WTC11 (cell line): Measurements from ENCODE around the gene MCF2L. TPM values are rescaled to one million over a fixed set of nuclear protein-coding genes. Genes with fewer than 3 reads are reported as not detected.

Source experiments
- ATAC-seq: fragments of 200-7000 bp; cut with Tn5 transposase; 2 replicates; pipeline ENCODE4 v1.10.0; 2021; ENCODE audit warnings: mild to moderate bottlenecking, moderate library complexity
- CTCF ChIA-PET: fragments of 300-600 bp; sonication (Branson Sonifier 250); formaldehyde crosslinking; loops from one replicate; lab custom pipeline; 2021; ENCODE audit warnings: antibody characterized with exemption; lab: Charles Lee
- POLR2A ChIA-PET: fragments of 350-600 bp; sonication (Branson Sonifier 250); formaldehyde crosslinking; loops from one replicate; lab custom pipeline; 2021; ENCODE audit warnings: antibody characterized with exemption; lab: Charles Lee
- DNase-seq: peaks from one replicate; pipeline ENCODE4 v3.0.0; 2021; ENCODE audit warnings: low spot score
- H3K27ac Mint-ChIP-seq: 2 replicates; pipeline ENCODE4 v1.8.0; 2021; ENCODE audit warnings: mixed read lengths
- H3K27me3 Mint-ChIP-seq: 2 replicates; pipeline ENCODE4 v1.8.0; 2021; ENCODE audit warnings: low read depth, mild to moderate bottlenecking, moderate library complexity, mixed read lengths
- H3K36me3 Mint-ChIP-seq: 2 replicates; pipeline ENCODE4 v1.8.0; 2021; ENCODE audit warnings: mixed read lengths
- H3K4me1 Mint-ChIP-seq: 2 replicates; pipeline ENCODE4 v1.8.0; 2022; ENCODE audit warnings: mixed read lengths
- H3K4me3 Mint-ChIP-seq: 2 replicates; pipeline ENCODE4 v1.8.0; 2021; ENCODE audit warnings: mild to moderate bottlenecking, moderate library complexity, mixed read lengths
- H3K9me3 Mint-ChIP-seq: 2 replicates; pipeline ENCODE4 v1.8.0; 2021; ENCODE audit warnings: mixed read lengths
- ATF1 ChIP-seq: sonication (generic); formaldehyde crosslinking; IDR thresholded peaks from 2 replicates; pipeline ENCODE4 v1.8.1; 2023; ENCODE audit warnings: mild to moderate bottlenecking, moderate library complexity, missing genetic modification reagents
- ELF4 ChIP-seq: sonication (generic); formaldehyde crosslinking; IDR thresholded peaks from 2 replicates; pipeline ENCODE4 v1.8.1; 2022; ENCODE audit warnings: low read depth, mild to moderate bottlenecking, moderate library complexity, missing genetic modification reagents
- FOXJ3 ChIP-seq: sonication (generic); formaldehyde crosslinking; IDR thresholded peaks from 2 replicates; pipeline ENCODE4 v1.9.0; 2021; ENCODE audit warnings: missing genetic modification reagents, mild to moderate bottlenecking, borderline replicate concordance
- GRHL2 ChIP-seq: fragments of 250-450 bp; sonication (Bioruptor Pico); IDR thresholded peaks from 2 replicates; pipeline ENCODE4 v1.8.0; 2022; ENCODE audit warnings: mild to moderate bottlenecking, moderate library complexity; ENCODE audit not compliant: insufficient replicate concordance, severe bottlenecking
- HMGXB4 ChIP-seq: sonication (generic); formaldehyde crosslinking; IDR thresholded peaks from 2 replicates; pipeline ENCODE4 v1.8.1; 2023; ENCODE audit warnings: mild to moderate bottlenecking, moderate library complexity, missing genetic modification reagents
- JUN ChIP-seq: sonication (generic); formaldehyde crosslinking; IDR thresholded peaks from 2 replicates; pipeline ENCODE4 v1.8.0; 2023; ENCODE audit warnings: mild to moderate bottlenecking, missing genetic modification reagents
- SOX15 ChIP-seq: fragments of 250-450 bp; sonication (Bioruptor Pico); IDR thresholded peaks from 2 replicates; pipeline ENCODE4 v1.9.0; 2021; ENCODE audit warnings: mild to moderate bottlenecking
- TCF7 ChIP-seq: sonication (generic); formaldehyde crosslinking; IDR thresholded peaks from 2 replicates; pipeline ENCODE4 v1.8.0; 2022; ENCODE audit warnings: mild to moderate bottlenecking, low read depth, missing genetic modification reagents, moderate library complexity
- TEAD1 ChIP-seq: sonication (generic); formaldehyde crosslinking; IDR thresholded peaks from 2 replicates; pipeline ENCODE4 v1.8.0; 2022; ENCODE audit warnings: mild to moderate bottlenecking, missing genetic modification reagents
- TEAD4 ChIP-seq: sonication (generic); formaldehyde crosslinking; IDR thresholded peaks from 2 replicates; pipeline ENCODE4 v1.8.0; 2022; ENCODE audit warnings: mild to moderate bottlenecking, missing genetic modification reagents
- ZNF138 ChIP-seq: sonication (generic); formaldehyde crosslinking; conservative IDR thresholded peaks from 2 replicates; pipeline ENCODE4 v1.8.1; 2022; ENCODE audit warnings: mild to moderate bottlenecking, moderate library complexity, missing genetic modification reagents
- ZNF317 ChIP-seq: sonication (generic); formaldehyde crosslinking; IDR thresholded peaks from 2 replicates; pipeline ENCODE4 v1.8.1; 2023; ENCODE audit warnings: low read depth, mild to moderate bottlenecking, moderate library complexity, missing genetic modification reagents, borderline replicate concordance
- ZNF416 ChIP-seq: fragments of 250-450 bp; sonication (Bioruptor Pico); IDR thresholded peaks from 2 replicates; pipeline ENCODE4 v1.9.0; 2021; ENCODE audit warnings: mild to moderate bottlenecking, inconsistent platforms
- ZNF423 ChIP-seq: fragments of 250-450 bp; sonication (Bioruptor Pico); IDR thresholded peaks from 2 replicates; pipeline ENCODE4 v2.1.2; 2022; ENCODE audit warnings: mild to moderate bottlenecking, moderate library complexity
- total RNA-seq: library from RNA; stranded (reverse); gene quantifications from 3 replicates; pipeline ENCODE4 v1.2.3, GENCODE V29; 2021
- TF ChIP-seq, protein P1 (sequence below): sonication (generic); formaldehyde crosslinking; IDR thresholded peaks from 2 replicates; pipeline ENCODE4 v1.8.1; 2022; ENCODE audit warnings: mild to moderate bottlenecking, moderate library complexity, missing genetic modification reagents
- TF ChIP-seq, protein P2 (sequence below): fragments of 250-450 bp; sonication (Bioruptor Pico); IDR thresholded peaks from 2 replicates; pipeline ENCODE4 v1.9.0; 2021; ENCODE audit warnings: mild to moderate bottlenecking
- TF ChIP-seq, protein P3 (sequence below): fragments of 250-450 bp; sonication (Bioruptor Pico); IDR thresholded peaks from 2 replicates; pipeline ENCODE4 v1.8.0; 2021; ENCODE audit warnings: mild to moderate bottlenecking
- TF ChIP-seq, protein P4 (sequence below): sonication (generic); formaldehyde crosslinking; IDR thresholded peaks from 2 replicates; pipeline ENCODE4 v1.8.1; 2022; ENCODE audit warnings: missing genetic modification reagents, borderline replicate concordance
- TF ChIP-seq, protein P5 (sequence below): sonication (generic); formaldehyde crosslinking; IDR thresholded peaks from 2 replicates; pipeline ENCODE4 v1.8.1; 2023; ENCODE audit warnings: mild to moderate bottlenecking, missing genetic modification reagents, moderate library complexity

Gene MCF2L
- total RNA-seq, 1 experiment from 2014 or later, result 34.8 TPM

DNA sequence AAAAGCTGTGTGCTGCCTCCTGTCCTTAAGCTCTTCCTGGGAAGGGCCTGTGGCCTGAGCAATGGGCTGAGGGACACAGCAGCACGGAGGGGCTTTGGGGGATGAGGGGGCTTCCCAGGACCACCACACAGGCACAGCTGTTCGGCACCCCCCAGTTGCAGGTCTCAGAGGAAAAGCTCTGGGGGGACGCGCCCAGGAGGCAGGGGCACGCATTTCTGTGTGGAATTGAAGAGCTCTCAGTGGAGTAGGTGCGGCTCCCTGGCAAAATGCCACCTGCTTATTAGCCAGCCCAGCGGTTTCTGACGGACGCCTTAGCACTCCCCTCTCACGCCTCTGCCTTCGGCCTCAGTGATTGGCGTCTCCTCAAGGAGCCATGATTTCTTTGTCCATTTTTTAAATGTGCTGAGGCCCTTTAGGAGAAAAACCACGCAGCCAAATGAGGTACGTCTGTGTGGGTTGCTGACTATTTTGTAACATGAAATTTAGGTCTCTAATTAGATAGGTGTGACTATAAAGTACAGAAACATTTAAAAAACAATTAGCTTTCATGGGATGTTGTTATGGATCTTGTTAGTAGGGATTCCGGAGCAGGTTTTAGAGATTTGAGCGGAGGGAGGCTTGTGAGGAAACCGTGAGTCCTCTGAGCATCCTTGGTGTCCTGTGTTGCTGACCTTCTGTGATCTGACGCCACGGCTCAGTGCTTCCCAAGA is 4.0 kb downstream of the MCF2L start:
- H3K36me3 Mint-ChIP-seq, result no peaks in the 10 kb centered on the region; the same call in 1 of the 2 replicates
- ATAC-seq (no peak), DNase-seq (no peak)
- peaks cover 15% of the 10 kb centered on the region for H3K9me3 Mint-ChIP-seq
- ChIA-PET CTCF (no interaction called here), POLR2A (no interaction called here)
- H3K27ac Mint-ChIP-seq, result no peak overlapping the region
- H3K4me3 Mint-ChIP-seq, result no peak overlapping the region
- peaks cover 16% of the 10 kb centered on the region for H3K27me3 Mint-ChIP-seq
- TF ChIP-seq JUN (CRISPR knock-in tag) (no peak), HMGXB4 (CRISPR knock-in tag) (no peak), ZNF416 (CRISPR knock-in tag) (no peak), ATF1 (no peak), GRHL2 (no peak)
- TF ChIP-seq, protein P1, sequence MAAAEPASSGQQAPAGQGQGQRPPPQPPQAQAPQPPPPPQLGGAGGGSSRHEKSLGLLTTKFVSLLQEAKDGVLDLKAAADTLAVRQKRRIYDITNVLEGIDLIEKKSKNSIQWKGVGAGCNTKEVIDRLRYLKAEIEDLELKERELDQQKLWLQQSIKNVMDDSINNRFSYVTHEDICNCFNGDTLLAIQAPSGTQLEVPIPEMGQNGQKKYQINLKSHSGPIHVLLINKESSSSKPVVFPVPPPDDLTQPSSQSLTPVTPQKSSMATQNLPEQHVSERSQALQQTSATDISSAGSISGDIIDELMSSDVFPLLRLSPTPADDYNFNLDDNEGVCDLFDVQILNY (CRISPR knock-in tag), result no peak
- TF ChIP-seq, protein P2, sequence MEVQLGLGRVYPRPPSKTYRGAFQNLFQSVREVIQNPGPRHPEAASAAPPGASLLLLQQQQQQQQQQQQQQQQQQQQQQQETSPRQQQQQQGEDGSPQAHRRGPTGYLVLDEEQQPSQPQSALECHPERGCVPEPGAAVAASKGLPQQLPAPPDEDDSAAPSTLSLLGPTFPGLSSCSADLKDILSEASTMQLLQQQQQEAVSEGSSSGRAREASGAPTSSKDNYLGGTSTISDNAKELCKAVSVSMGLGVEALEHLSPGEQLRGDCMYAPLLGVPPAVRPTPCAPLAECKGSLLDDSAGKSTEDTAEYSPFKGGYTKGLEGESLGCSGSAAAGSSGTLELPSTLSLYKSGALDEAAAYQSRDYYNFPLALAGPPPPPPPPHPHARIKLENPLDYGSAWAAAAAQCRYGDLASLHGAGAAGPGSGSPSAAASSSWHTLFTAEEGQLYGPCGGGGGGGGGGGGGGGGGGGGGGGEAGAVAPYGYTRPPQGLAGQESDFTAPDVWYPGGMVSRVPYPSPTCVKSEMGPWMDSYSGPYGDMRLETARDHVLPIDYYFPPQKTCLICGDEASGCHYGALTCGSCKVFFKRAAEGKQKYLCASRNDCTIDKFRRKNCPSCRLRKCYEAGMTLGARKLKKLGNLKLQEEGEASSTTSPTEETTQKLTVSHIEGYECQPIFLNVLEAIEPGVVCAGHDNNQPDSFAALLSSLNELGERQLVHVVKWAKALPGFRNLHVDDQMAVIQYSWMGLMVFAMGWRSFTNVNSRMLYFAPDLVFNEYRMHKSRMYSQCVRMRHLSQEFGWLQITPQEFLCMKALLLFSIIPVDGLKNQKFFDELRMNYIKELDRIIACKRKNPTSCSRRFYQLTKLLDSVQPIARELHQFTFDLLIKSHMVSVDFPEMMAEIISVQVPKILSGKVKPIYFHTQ (CRISPR knock-in tag), result no peak
- peaks cover 11% of the 10 kb centered on the region for H3K4me1 Mint-ChIP-seq

DNA sequence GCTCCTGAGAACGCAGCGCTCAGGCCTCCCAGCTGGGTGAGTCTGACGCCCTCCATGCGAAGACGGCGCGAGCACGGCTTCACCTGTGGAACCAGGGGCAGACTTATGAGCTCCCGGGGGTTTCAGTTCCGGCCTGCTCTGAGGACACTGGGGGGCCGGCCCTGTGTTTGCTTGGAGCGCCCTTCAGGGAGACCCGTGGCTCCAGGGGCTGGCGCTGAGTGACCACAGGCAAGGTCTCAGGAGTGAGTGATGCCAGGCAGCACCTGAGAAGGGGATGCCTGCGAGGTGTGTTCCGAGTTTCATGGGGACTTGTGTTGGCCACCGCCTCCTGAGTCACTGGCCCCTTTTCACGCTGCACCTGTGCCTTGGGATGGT is 4.5 kb downstream of the MCF2L start:
- POLR2A ChIA-PET, result no interaction called here
- TF ChIP-seq, protein P3, sequence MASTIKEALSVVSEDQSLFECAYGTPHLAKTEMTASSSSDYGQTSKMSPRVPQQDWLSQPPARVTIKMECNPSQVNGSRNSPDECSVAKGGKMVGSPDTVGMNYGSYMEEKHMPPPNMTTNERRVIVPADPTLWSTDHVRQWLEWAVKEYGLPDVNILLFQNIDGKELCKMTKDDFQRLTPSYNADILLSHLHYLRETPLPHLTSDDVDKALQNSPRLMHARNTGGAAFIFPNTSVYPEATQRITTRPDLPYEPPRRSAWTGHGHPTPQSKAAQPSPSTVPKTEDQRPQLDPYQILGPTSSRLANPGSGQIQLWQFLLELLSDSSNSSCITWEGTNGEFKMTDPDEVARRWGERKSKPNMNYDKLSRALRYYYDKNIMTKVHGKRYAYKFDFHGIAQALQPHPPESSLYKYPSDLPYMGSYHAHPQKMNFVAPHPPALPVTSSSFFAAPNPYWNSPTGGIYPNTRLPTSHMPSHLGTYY, result no peak
- no peak for TF ChIP-seq FOXJ3
- TF ChIP-seq, protein P4, sequence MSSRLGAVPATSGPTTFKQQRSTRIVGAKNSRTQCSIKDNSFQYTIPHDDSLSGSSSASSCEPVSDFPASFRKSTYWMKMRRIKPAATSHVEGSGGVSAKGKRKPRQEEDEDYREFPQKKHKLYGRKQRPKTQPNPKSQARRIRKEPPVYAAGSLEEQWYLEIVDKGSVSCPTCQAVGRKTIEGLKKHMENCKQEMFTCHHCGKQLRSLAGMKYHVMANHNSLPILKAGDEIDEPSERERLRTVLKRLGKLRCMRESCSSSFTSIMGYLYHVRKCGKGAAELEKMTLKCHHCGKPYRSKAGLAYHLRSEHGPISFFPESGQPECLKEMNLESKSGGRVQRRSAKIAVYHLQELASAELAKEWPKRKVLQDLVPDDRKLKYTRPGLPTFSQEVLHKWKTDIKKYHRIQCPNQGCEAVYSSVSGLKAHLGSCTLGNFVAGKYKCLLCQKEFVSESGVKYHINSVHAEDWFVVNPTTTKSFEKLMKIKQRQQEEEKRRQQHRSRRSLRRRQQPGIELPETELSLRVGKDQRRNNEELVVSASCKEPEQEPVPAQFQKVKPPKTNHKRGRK, result no peak
- no peak for TF ChIP-seq TEAD4 (CRISPR knock-in tag)
- no peak for TF ChIP-seq ZNF423 (CRISPR knock-in tag)
- no peak for TF ChIP-seq ATF1
- no peak for TF ChIP-seq ZNF317
- TF ChIP-seq ELF4 (CRISPR knock-in tag), result no peak
- TF ChIP-seq TCF7, result no peak
- no peak for TF ChIP-seq TEAD1 (CRISPR knock-in tag)
- TF ChIP-seq, protein P5, sequence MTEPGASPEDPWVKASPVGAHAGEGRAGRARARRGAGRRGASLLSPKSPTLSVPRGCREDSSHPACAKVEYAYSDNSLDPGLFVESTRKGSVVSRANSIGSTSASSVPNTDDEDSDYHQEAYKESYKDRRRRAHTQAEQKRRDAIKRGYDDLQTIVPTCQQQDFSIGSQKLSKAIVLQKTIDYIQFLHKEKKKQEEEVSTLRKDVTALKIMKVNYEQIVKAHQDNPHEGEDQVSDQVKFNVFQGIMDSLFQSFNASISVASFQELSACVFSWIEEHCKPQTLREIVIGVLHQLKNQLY (CRISPR knock-in tag), result no peak
- TF ChIP-seq ZNF138 (CRISPR knock-in tag), result no peak
- no peak for TF ChIP-seq SOX15 (CRISPR knock-in tag)
- Mint-ChIP-seq H3K27ac (no peak overlapping the region), H3K9me3 (peaks cover 15% of the 10 kb centered on the region), H3K36me3 (no peaks in the 10 kb centered on the region; the same call in 1 of the 2 replicates), H3K4me1 (peaks cover 11% of the 10 kb centered on the region), H3K4me3 (no peak overlapping the region), H3K27me3 (peaks cover 16% of the 10 kb centered on the region)
- CTCF ChIA-PET, result no interaction called here
- no peak for DNase-seq
- no peak for ATAC-seq
